ENCODE results near the gene ANKS6. TPM values are rescaled to one million over a fixed set of nuclear protein-coding genes. Genes with fewer than 3 reads are reported as not detected.

The ANKS6 gene
- total RNA-seq (2022), result 21.1 and 27.8 TPM in 2 replicates
- percentile 62 among the genes with signal in this experiment for Bru-seq, nascent RNA
- BruChase-seq, experiment 1, labeled RNA remaining after a 2-hour chase, result percentile 65 among the genes with signal in this experiment
- percentile 66 among the genes with signal in this experiment for BruChase-seq, experiment 2, labeled RNA remaining after a 6-hour chase
- long read RNA-seq, full-length matches to known transcripts, result 4 of 46 reads
- long read RNA-seq, partial matches to known transcripts, result 21 of 46 reads
- long read RNA-seq, other reads (novel, unspliced or antisense), result 21 of 46 reads

- ChIA-PET POLR2A (no interaction called here), CTCF (no interaction called here)
- Histone ChIP-seq H3K27me3 (replicated peaks; ENCODE audit: control insufficient read depth, insufficient read depth, low read length) (no peaks in the 10 kb centered on the region), H3K36me3 (ENCODE audit: control insufficient read depth, insufficient read depth, low read length) (no peaks in the 10 kb centered on the region; the same call in none of the 2 replicates), H3K4me1 (peaks cover 17% of the 10 kb centered on the region), H3K4me3 (ENCODE audit: low read depth, low read length) (peak within 1 kb of the TSS; percentile 71), H3K9me3 (no peaks in the 10 kb centered on the region)
- H3K27ac Mint-ChIP-seq (ENCODE audit: unreplicated experiment), result no peak within 1 kb of the TSS
- intact Hi-C loops (cut with micrococcal nuclease; ENCODE audit: unreplicated experiment), result loop anchor here (10.0 kb wide), 1 partner anchor 422 kb away; no protein-coding TSS in a partner anchor
- H3K4me1 Mint-ChIP-seq (ENCODE audit: low read depth, unreplicated experiment), result peaks cover 22% of the 10 kb centered on the region
- peak; percentile 77 to 93 for DNase-seq
- peak; percentile 25 to 49 for TF ChIP-seq CTCF (IDR thresholded peaks at IDR 0.05; ENCODE audit: insufficient read depth in 1 of 2, low read depth in 1 of 2, low read length in 1 of 2, severe bottlenecking in 1 of 2, unreplicated experiment in 1 of 2)
- no TSS peak for BruUV-seq (replicated peaks)
- no peaks in the 10 kb centered on the region for H3K36me3 Mint-ChIP-seq (ENCODE audit: insufficient read depth, unreplicated experiment)
- H3K4me3 Mint-ChIP-seq (ENCODE audit: unreplicated experiment), result peak within 1 kb of the TSS; percentile 73
- no peaks in the 10 kb centered on the region for H3K9me3 Mint-ChIP-seq (ENCODE audit: unreplicated experiment)
- H3K27me3 Mint-ChIP-seq (ENCODE audit: insufficient read depth, unreplicated experiment), result no peaks in the 10 kb centered on the region
These were observed at the start of gene ANKS6 for GRCh38 chr9:98796364-98797101. Gene ANKS6 (minus strand): TSS chr9:98796555. CDS start chr9:98796491, 64 bp downstream.

- Mint-ChIP-seq H3K36me3 (ENCODE audit: insufficient read depth, unreplicated experiment) (no peaks in the 10 kb centered on the region), H3K4me3 (ENCODE audit: unreplicated experiment) (no peak overlapping the region), H3K27me3 (ENCODE audit: insufficient read depth, unreplicated experiment) (no peaks in the 10 kb centered on the region), H3K27ac (ENCODE audit: unreplicated experiment) (no peak overlapping the region), H3K9me3 (ENCODE audit: unreplicated experiment) (no peaks in the 10 kb centered on the region), H3K4me1 (ENCODE audit: low read depth, unreplicated experiment) (peaks cover 12% of the 10 kb centered on the region)
- no peak for DNase-seq
- Histone ChIP-seq H3K9me3 (no peaks in the 10 kb centered on the region), H3K36me3 (ENCODE audit: control insufficient read depth, insufficient read depth, low read length) (no peaks in the 10 kb centered on the region), H3K27me3 (replicated peaks; ENCODE audit: control insufficient read depth, insufficient read depth, low read length) (no peaks in the 10 kb centered on the region), H3K4me3 (ENCODE audit: low read depth, low read length) (no peak overlapping the region), H3K4me1 (no peaks in the 10 kb centered on the region; the same call in 1 of the 2 replicates)
- POLR2A ChIA-PET, result no interaction called here
- CTCF ChIA-PET, result no interaction called here
- no peak for TF ChIP-seq CTCF (IDR thresholded peaks at IDR 0.05; ENCODE audit: insufficient read depth in 1 of 2, low read depth in 1 of 2, low read length in 1 of 2, severe bottlenecking in 1 of 2, unreplicated experiment in 1 of 2)
- intact Hi-C loops (cut with micrococcal nuclease; ENCODE audit: unreplicated experiment), result no loop called here
- no TSS peak for BruUV-seq (replicated peaks)
These were observed 49.7 kb upstream of the ANKS6 start for GRCh38 chr9:98846081-98846480.

- no TSS peak for BruUV-seq (replicated peaks)
- TF ChIP-seq CTCF (IDR thresholded peaks at IDR 0.05; ENCODE audit: insufficient read depth in 1 of 2, low read depth in 1 of 2, low read length in 1 of 2, severe bottlenecking in 1 of 2, unreplicated experiment in 1 of 2), result no peak
- no peaks in the 10 kb centered on the region for H3K36me3 Mint-ChIP-seq (ENCODE audit: insufficient read depth, unreplicated experiment)
- intact Hi-C loops (cut with micrococcal nuclease; ENCODE audit: unreplicated experiment), result no loop called here
- Histone ChIP-seq H3K36me3 (ENCODE audit: control insufficient read depth, insufficient read depth, low read length) (no peaks in the 10 kb centered on the region), H3K4me1 (no peaks in the 10 kb centered on the region), H3K9me3 (no peaks in the 10 kb centered on the region), H3K27me3 (replicated peaks; ENCODE audit: control insufficient read depth, insufficient read depth, low read length) (no peaks in the 10 kb centered on the region), H3K4me3 (ENCODE audit: low read depth, low read length) (no peak overlapping the region)
- ChIA-PET POLR2A (no interaction called here), CTCF (no interaction called here)
- H3K4me1 Mint-ChIP-seq (ENCODE audit: low read depth, unreplicated experiment), result no peaks in the 10 kb centered on the region
- no peak overlapping the region for H3K4me3 Mint-ChIP-seq (ENCODE audit: unreplicated experiment)
- no peaks in the 10 kb centered on the region for H3K27me3 Mint-ChIP-seq (ENCODE audit: insufficient read depth, unreplicated experiment)
- DNase-seq, result no peak
- no peak overlapping the region for H3K27ac Mint-ChIP-seq (ENCODE audit: unreplicated experiment)
- H3K9me3 Mint-ChIP-seq (ENCODE audit: unreplicated experiment), result no peaks in the 10 kb centered on the region
These were observed 46.2 kb upstream of the ANKS6 start for GRCh38 chr9:98842510-98842909.

Data from Caco-2 (cell line).